Measurements from ENCODE around the gene SCRT2.

GRCh38 chr20:688809-689212, 13.2 kb upstream of the SCRT2 start:
- TF ChIP-seq CTCF (IDR thresholded peaks at IDR 0.05) (no peak), POLR2A (IDR thresholded peaks at IDR 0.05) (no peak)
